HG02610 (cell line): ENCODE results near the gene LRRN1.

Experiments used
- ATAC-seq: cut with Tn5 transposase; IDR thresholded peaks from one replicate; pipeline ENCODE4 v1.9.1; 2021; ENCODE audit warnings: mild to moderate bottlenecking, moderate library complexity; ENCODE audit not compliant: unreplicated experiment

The LRRN1 gene

DNA sequence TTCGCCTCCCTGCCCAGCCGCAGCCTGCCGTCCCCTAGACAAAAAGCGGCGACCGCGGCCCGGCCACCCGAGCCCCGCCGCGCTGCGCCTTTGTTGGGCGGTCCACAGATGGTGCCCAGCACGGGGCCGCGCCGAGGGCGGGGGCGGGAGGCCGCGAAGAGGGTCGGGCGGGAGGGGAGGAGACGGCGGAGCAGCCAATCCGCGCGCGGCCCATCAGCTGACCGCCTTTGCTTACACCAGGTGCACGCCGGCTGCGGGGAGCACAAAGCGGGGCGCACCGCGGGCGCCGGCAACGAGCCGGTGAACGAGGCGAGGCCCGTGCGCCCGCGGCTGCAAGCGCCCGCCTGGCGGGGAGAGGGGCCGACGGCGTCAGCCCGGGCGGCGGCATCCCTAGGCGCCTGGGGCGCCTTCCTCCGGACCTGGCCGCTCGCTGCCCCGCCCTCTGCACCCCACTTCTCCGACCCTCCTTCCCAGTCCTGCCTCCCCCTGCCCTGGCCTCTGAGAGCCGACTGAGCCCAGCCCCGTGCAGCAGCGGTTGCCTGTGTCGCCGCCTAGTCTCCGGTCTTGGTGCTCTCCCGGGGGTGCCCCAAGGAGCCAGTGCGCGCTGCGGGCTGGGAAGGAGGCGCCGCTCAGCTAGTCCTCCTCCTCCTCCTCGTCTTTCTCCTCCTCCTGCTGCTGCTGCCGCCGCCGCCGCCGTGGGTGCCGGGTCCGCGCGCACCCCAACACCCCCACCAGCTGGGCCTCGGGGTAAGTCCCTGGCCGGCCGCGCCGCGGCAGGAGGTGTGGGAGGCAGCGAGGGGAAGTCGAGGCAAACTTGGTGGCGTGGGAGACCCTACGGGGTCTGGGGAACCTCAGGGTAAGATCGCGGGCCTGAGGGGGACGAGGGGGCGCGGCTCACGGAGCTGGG lies at the start of gene LRRN1:
Gene LRRN1 (plus strand): TSS at position 259 of the 907 bp plus-strand sequence. CDS start 45,211 bp downstream, outside the sequence.
- no peak for ATAC-seq

DNA sequence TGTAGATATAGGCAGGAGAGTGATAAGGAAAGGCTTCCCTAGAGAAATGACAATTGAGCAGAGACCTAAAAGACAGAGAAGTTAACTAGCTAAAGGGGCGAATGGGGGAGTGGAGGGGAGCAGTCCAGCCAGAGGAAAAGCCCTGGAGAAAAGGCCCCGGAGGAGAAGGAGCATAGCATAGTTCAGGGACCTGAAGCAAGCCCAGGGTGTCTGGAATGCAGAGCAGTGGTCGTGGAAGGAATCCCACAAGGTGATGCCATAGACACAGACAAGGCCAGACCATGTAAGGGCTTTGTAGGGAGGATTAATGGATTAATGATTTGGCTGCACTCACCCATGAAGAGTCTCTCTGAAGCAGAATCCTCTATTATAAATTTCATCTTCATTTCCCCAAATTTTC lies 45.8 kb upstream of the LRRN1 start:
- ATAC-seq = no peak

DNA sequence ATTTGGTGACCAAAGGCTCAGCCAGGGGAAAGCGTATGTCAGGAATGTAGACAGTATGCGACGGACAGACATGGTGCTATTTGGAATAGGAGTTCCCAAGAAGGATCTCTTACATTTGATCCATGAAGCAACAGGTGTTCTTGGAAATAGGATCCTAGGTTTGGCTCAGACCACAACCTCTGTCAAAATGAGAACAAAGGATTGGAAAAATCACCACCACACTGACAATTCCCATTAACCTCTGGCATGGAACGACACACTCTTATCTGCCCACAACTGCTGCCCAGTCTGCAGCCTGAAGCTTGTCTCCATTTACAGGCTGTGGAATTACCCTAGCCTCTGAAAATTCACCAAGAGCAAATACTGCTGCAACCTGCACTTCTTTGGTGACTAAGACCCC lies 33.6 kb upstream of the LRRN1 start:
- no peak for ATAC-seq

DNA sequence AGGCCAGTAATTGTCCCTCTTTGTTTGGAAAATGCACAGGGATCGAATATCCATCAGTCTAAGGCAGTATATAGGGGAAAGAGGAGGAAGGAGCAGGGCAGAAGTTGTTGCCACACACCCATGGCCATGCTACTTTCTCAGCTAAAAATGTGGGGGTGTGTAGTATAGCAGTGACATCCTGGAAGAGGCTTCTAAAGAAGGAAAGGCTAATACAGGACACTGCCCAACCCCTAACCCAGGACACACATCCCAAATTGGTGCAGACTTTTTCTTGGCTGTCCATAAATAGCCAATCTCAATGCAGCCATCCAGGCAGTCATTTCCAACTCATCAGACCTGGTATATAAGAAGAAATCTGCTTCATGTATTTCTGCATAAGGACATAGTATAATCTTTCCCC lies 33.1 kb upstream of the LRRN1 start:
- no peak for ATAC-seq

DNA sequence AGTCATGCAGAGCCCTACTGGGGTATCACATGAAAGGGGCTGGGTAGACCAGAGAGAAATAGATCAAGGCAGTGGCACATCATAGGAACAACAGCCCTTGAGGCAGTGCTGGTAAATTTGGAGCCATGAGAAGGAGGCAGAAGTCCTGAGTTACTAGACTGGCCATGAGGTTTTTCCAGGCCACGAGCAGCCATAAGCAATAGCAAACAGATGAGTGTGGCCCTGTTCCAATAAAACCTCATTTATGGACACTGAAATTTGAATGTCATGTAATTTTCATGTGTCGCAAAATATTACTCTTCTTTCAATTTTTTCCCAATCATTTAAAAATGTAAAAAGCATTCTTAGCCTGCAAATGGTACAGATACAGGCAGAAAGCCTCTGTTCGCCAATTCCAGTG lies 28.1 kb upstream of the LRRN1 start:
- no peak for ATAC-seq

DNA sequence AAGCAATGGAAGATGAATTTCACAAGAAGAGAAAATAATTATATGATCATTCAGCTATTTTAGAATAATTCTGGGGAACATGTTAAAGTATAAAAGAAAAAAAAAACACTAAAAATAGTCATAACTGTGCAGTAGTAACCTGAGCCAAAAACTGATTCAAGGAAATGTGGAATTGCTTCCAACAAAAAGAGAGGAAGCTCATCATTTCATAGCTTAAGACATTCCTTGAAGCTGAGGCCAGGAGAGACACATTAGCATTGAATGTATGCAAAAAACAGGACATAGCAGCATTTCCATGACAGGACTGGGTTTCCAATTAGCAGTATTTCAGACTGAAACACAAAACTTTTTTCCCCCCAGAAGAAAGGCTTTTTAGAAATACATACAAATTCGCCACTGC lies 27.7 kb upstream of the LRRN1 start:
- ATAC-seq = no peak

DNA sequence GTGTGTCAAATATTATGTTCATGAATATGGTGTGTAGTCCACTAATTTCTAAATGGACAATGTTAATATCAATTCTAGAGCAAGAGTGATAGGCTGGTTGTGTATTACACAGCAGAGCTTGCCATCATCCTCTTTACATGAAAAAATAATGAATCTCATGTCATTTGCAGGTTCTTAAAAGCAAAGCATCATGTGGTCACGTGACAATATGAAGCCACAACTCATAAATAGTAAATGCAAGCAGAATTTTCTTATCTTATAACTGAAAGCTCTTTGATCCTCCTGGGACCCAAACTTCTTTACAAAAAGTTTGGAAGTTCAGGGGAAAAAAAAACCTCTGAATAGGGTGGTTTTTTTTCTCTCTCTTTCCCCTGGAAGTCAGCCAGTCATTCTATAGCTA lies 26.9 kb upstream of the LRRN1 start:
- ATAC-seq = no peak

DNA sequence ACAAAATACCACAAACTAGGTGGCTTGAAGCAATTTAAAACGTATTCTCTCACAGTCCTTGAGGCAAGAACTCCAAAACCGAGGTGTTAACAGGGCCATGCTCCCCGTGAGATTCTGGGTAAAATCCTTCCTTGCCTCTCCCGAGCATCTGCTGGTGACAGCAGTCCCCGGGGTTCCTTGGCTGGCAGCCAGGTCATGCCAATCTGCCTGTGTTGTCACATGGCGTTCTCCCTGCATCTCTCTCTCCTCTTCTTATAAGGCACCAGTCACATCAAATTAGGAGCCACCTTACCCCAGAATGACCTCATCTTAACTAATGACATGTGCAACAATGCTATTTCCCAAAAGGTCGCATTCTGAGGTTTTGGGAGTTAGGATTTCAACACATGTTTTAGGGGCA lies 26.3 kb upstream of the LRRN1 start:
- ATAC-seq = no peak

DNA sequence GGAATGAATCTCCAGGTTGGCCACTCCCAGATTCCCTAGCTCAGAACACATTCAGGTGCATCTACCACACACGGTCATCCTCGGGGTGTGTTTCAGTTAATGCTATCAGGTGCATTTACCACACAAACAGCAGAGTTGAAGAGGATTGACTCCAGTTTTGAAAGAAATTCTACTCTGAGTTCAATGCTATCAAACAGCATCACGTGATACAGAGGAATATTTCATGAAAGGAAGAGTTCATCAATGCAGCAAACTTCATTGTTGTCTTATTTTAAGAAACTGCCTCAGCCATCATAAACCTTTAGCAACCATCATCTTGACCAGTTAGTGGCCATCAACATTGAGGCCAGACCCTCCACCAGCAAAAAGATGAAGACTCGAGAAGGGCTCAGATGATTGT lies 22.6 kb upstream of the LRRN1 start:
- ATAC-seq = no peak

DNA sequence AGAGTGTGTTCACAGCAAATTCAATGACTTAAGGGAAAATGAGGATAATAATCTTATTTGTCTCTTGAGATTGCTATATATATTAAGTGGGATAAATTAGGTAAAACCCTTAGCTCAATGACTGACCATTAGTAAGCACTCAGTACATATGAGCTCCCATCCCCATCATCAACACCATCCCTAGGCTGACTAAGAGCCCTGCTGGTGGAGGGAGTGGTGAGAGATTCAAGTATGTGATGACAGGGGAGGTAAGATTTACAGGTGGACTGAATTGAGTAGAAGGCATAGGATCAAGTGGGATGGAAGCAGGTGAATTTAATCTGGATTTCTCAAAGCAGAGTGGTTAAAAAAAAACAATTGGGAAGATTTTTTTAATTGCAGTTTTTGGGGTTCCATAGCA lies 21.0 kb upstream of the LRRN1 start:
- ATAC-seq = no peak

DNA sequence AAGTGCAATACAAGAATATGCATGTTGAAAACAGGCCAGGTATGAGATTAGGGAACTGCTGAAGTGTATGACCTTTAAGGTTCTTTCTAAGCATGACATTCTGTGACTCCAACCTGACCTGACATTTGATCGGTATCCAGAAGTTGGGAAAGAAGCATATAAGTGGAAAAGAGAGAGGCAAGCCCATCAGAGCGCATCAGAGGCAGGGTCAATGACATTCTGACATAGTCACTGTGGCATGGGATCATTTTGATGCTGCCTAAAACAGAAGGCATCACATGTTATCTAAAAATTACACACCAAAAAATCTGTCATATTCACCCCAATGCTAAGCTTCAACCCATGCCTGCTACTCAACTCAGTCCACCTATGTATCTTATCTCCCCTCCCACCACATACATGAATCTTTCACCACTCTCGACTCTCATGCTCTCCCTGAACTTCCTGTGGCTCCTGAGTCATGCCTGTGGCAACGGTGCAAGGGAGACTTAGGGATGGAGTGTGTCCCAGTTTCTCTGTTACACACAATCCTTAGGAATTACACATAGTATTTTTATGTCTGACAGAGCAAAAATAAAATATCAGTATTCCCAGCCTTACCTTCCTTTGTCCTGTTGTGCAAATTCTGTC lies 20.5 kb upstream of the LRRN1 start:
- ATAC-seq = no peak

DNA sequence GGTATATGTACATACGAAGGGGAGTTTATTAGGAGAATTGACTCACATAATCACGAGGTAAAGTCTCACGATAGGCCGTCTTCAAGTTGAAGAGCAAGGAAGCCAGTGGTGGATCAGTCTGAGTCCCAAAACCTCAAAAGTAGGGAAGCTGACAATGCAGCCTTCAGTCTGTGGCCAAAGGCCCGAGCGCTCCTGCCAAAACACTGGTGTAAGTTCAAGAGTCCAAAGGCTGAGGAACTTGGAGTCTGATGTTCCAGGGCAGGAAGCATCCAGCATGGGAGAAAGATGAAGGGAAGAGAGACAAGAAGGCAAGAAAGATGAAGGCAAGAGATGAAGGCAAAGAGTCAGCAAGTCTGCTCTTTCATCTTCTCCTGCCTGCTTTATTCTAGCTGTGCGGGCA lies 16.8 kb upstream of the LRRN1 start:
- ATAC-seq = no peak

DNA sequence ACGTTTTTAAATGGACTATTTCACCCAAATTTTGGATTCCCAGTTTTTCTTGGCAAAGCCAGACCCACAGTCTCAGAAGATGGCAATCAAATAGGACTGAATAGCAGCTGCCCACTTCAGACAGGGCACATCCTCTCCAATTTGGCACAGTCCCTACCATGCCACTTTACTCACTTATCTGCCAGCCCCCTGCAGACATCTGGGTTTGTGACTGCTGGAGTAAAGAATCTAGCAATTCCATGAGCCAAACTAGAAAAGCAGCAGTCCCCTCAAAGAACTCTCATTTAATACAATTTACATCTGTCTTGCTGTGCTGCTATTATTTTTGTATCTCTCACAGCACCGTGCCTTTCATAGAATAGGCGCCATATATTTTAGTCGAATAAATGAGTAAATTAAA lies 16.0 kb upstream of the LRRN1 start:
- no peak for ATAC-seq

DNA sequence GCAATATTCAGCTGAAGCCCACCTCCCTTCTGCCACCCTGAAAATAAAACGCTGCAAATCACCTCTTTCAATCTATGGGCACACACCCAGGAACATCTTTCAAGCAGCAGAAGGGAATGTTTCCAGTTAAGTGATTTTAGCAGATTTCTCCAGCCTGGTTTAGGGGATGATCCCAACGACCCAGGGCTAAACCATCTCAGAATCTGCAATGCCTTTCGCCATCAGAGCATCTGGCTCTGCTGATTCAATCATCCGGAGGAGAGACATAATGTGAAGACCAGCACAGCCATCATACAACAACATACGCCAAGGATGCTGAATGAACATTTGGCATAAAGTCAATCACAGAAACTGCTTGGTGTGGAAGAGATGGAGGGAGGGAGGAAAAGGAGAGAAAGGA lies 15.5 kb upstream of the LRRN1 start:
- no peak for ATAC-seq

DNA sequence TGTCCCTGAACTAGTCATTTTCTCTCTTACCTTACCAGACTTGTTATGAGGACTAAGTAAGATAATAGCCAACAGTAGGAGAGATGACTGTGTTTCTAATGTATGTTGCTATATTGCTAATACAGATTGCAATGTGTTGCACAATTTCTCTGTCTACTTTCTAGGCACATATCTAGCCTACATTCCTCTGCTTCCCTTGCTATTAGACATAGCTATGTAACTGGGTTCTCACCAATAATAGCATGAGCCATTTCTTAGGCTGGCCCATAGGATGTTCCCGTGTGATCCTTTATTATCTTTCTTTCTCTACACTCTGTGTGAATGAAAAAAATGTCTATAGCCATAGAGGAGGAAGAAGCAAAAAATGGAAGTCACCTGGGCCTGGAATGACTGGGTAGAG lies 6.8 kb upstream of the LRRN1 start:
- ATAC-seq = no peak

DNA sequence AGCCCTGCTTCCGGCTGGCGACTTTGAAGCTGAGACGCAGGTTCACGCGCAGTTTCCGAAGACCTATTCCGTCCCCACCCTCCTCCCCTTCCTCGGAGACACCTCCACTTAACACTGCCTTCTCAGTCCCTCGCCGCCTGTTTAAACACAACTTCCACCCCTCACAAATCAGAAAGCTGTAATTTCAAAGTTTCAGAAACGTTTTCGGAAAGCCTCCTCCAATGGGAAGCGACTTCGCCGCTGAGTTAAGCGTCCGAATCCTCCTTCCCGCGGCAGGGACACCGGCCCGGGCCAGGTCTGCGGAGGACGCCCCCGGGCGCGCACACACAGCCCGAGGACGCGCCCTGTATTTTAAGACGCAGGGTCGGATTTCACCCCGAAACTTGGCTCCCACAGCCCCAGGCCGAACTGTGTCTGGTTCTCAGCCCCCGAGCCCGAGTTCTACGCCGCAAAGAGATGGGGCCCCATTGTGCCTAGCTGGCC lies 559 bp upstream of the LRRN1 start:
- no peak for ATAC-seq

DNA sequence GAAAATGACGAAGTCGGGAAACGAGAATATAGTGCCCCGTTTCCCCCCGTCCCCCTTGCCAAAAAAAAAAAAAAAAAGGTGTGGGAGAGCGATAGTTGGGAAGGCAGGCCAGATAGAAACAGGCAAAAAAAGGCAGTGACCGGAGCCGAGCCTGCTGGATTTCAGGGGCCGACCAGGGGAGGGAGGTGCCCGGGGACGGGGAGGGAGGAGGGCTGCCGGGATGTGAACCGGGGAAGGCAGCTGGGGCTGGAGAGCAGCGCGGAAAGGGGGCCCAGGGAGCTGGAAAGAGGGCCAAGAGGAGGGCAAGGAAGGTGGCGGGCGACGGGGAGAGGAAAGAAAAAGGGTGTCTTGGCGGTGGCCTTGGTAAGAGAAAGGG lies 837 bp downstream of the LRRN1 start:
- ATAC-seq = no peak

DNA sequence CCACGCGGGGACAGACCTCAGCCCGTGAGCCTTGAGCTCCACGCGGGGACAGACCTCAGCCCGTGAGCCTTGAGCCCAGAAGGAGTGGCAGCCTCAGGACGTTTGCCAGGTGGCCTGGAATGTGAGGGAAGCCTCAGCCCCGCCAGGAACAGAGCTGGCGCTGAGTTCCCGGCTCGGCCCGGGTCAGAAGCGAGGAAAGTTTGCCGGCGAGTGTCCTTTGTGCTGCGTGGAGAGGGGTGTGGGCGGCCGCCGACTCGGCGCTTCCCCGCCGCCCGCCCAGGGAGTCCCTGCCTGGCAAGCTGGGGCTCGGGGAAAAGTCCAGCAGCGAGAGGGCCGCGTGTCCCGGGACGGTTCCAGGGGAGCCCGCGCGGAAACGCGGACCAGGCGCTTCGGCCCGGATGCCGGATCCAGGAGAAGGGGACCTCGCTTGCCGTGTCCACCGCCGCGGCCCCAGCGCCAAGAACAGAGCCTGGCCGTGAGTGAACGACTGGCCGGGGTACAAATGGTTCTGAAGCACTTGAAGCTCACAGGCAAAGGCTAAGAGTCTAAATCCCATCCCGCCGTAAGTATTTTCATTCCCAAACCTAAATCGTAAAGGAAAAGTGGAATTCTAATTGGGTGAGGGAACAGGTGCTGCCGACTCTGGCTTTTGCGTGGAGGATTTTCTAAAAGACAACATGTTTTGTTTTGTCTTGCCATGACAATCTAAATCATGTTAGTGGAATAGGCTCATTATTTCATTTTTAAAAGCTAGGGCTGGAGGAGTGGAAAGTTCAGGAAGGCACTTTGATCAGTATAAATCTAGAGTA lies 1.7 kb downstream of the LRRN1 start:
- ATAC-seq = no peak

DNA sequence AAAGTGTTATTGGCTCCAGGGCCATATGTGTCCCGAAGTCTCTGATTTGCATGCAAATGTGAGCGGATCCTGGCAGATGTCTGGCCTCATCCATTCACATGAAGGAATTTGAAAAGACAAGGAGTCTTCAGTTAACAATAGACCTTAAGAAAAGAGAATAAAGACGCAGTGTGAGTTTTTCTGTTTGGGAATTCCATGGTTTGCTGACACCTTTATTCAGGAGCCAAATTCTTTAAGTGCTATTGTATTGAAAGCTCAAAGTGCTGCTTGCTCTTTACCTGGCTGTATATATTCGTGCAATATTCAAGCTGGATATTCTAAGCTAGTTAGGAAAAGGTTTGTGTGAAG lies 2.2 kb downstream of the LRRN1 start:
- no peak for ATAC-seq

DNA sequence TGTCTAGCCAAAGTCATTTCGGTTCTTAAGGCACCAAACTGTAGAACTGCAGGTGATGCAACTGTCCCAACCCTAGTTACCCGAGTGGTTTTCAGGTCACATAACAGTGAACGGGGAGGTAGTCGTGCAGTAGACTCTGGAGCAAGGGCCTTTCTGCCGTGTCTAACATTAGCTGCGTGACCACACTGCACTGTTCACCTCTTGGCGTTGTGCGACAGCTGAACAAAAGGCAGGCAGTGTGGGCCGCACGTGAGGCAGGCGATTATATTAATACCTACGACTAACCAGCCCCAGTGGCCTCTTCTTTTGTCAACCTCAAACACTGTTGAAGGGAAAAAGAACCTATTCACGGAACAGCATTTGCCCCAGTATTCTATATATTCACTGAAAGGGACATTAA lies 2.8 kb downstream of the LRRN1 start:
- ATAC-seq = no peak

DNA sequence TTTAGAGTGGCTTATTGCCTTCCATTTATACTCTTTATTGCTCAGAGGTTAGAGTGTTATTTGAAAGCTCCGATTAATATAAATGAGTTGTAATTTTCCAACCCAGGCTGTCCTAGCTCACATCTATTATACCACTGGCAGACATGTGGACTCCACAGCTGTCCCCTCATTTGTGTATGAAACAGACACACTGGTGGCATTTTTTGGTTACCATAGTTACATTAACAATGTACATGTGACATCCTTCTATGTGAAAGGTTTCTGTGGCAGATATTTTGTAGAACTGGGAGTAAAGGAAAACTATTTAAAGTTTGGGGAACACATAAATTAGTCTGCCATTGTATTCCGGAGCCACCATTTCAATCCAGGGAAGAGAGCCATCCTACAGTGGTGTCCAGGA lies 5.3 kb downstream of the LRRN1 start:
- ATAC-seq = no peak

DNA sequence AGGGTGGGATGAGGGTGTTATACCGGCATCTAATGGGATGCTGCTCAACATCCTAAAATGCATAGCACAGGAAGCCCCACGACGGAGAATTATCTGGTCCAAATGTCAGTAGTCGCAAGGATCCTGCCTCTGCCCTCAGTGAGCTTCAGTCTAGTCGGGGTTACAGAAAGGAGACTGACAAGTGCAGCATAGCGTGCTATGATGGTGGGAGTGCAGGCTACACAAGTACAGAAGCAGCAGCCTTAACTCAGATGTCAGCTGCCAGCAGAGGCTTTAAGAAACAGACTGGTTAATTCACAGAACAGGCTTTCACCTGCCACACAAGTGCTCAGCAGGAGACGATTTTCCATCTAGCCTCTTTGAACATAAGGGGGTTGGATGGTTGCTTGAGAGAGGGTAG lies 6.9 kb downstream of the LRRN1 start:
- ATAC-seq = no peak
